Activated T-cell treated with anti-CD3 and anti-CD28 coated beads for 24 hours (primary cell): ENCODE results near the gene ZNF782.
"Not testable (repeated sequence)": the region's sequence is repeated elsewhere in the genome, so short reads cannot be mapped to it uniquely, and the experiment has no call there.

ENCODE experiments used
- DNase-seq: peaks from one replicate; pipeline ENCODE4 v3.0.0-alpha.2; 2020; ENCODE audit warnings: low read depth

The ZNF782 gene

GRCh38 chr9:96853781-96854650 lies at the start of gene ZNF782:
Gene ZNF782, minus strand, starts transcription at chr9:96854514. Its CDS starts 2,553 bp downstream, at chr9:96851961.
- peak; percentile 81 for DNase-seq

- not testable (repeated sequence) for DNase-seq
Measured at GRCh38 chr9:96900010-96900409, 45.7 kb upstream of the ZNF782 start.

- DNase-seq: no peak
Measured at GRCh38 chr9:96892131-96892530, 37.8 kb upstream of the ZNF782 start.

- DNase-seq: no peak
Measured at GRCh38 chr9:96888591-96888990, 34.3 kb upstream of the ZNF782 start.

- no peak for DNase-seq
Measured at GRCh38 chr9:96885424-96885823, 31.1 kb upstream of the ZNF782 start.

- DNase-seq: no peak
Measured at GRCh38 chr9:96884443-96884842, 30.1 kb upstream of the ZNF782 start.

- no peak for DNase-seq
Measured at GRCh38 chr9:96883922-96884321, 29.6 kb upstream of the ZNF782 start.

GRCh38 chr9:96877269-96877668 lies 23.0 kb upstream of the ZNF782 start:
- no peak for DNase-seq

- peak; percentile 35 for DNase-seq
Measured at GRCh38 chr9:96875461-96876142, 21.3 kb upstream of the ZNF782 start.

GRCh38 chr9:96874947-96875460 lies 20.7 kb upstream of the ZNF782 start:
- no peak for DNase-seq

GRCh38 chr9:96874201-96874785 lies 20.0 kb upstream of the ZNF782 start:
- DNase-seq: no peak

- DNase-seq: no peak
Measured at GRCh38 chr9:96871176-96871575, 16.9 kb upstream of the ZNF782 start.

- no peak for DNase-seq
Measured at GRCh38 chr9:96868709-96869108, 14.4 kb upstream of the ZNF782 start.

- DNase-seq: no peak
Measured at GRCh38 chr9:96867079-96867804, 12.9 kb upstream of the ZNF782 start.

GRCh38 chr9:96865240-96865639 lies 10.9 kb upstream of the ZNF782 start:
- not testable (repeated sequence) for DNase-seq

- DNase-seq: no peak
Measured at GRCh38 chr9:96859461-96860198, 5.3 kb upstream of the ZNF782 start.

GRCh38 chr9:96858670-96859069 lies 4.4 kb upstream of the ZNF782 start:
- no peak for DNase-seq

- DNase-seq: no peak
Measured at GRCh38 chr9:96858018-96858573, 3.8 kb upstream of the ZNF782 start.

GRCh38 chr9:96856363-96857286 lies 2.3 kb upstream of the ZNF782 start:
- peak; percentile 64 for DNase-seq
